Neuronal stem cell (in vitro differentiated cells): ENCODE data around the gene CPNE5.

ENCODE experiments used
- DNase-seq: peaks from one replicate; pipeline ENCODE4 v3.0.0-alpha.2; 2013; ENCODE audit warnings: low spot score
- H2AFZ ChIP-seq: one replicate; pipeline ENCODE4 v1.6.1; 2013; ENCODE audit warnings: mild to moderate bottlenecking, low read length, inconsistent platforms
- H2AK5ac ChIP-seq: 2 replicates; pipeline ENCODE4 v1.6.1; 2013; ENCODE audit warnings: low read depth, mild to moderate bottlenecking, inconsistent platforms, low read length, moderate library complexity, mixed read lengths
- H2BK120ac ChIP-seq: 2 replicates; pipeline ENCODE4 v1.6.1; 2013; ENCODE audit warnings: low read depth, mild to moderate bottlenecking, inconsistent platforms, low read length, moderate library complexity, mixed read lengths
- H2BK12ac ChIP-seq: one replicate; pipeline ENCODE4 v1.6.1; 2013; ENCODE audit warnings: low read length, inconsistent platforms
- H2BK15ac ChIP-seq: 2 replicates; pipeline ENCODE4 v1.6.1; 2013; ENCODE audit warnings: mild to moderate bottlenecking, low read length, inconsistent platforms, mixed read lengths
- H2BK5ac ChIP-seq: one replicate; pipeline ENCODE4 v1.6.1; 2013; ENCODE audit warnings: inconsistent platforms, mild to moderate bottlenecking, low read length, moderate library complexity
- H3K14ac ChIP-seq: one replicate; pipeline ENCODE4 v1.6.1; 2013; ENCODE audit warnings: low read length, inconsistent platforms
- H3K18ac ChIP-seq: 2 replicates; pipeline ENCODE4 v1.6.1; 2013; ENCODE audit warnings: low read length, inconsistent platforms
- H3K23ac ChIP-seq: 2 replicates; pipeline ENCODE4 v1.6.1; 2013; ENCODE audit warnings: low read depth, mild to moderate bottlenecking, mixed read lengths, low read length, inconsistent platforms; ENCODE audit not compliant: poor library complexity
- H3K27ac ChIP-seq: replicated peaks from 3 replicates; pipeline ENCODE4 v1.5.1; 2013; ENCODE audit warnings: low read length, inconsistent platforms
- H3K27me3 ChIP-seq, 3 experiments: 2 replicates each; pipeline ENCODE4 v1.6.1; 2013; ENCODE audit warnings: low read length in 3 of 3, mild to moderate bottlenecking in 2 of 3, inconsistent platforms in 1 of 3, low read depth in 1 of 3, mixed read lengths in 1 of 3, moderate library complexity in 1 of 3; ENCODE audit not compliant: control insufficient read depth in 3 of 3, insufficient read depth in 3 of 3
- H3K36me3 ChIP-seq, 2 donors: replicated peaks in 1 of 2; 2 replicates each; pipeline ENCODE4 v1.6.1; 2013; ENCODE audit warnings: low read length in 2 of 2; ENCODE audit not compliant: control insufficient read depth in 2 of 2, insufficient read depth in 2 of 2
- H3K4ac ChIP-seq: 2 replicates; pipeline ENCODE4 v1.6.1; 2013; ENCODE audit warnings: inconsistent platforms, mild to moderate bottlenecking, low read length, moderate library complexity
- H3K4me1 ChIP-seq, 2 donors: 1 replicate in 1 of 2; 2 replicates in 1 of 2; pipeline ENCODE4 v1.6.1; 2013; ENCODE audit warnings: low read length in 2 of 2, low read depth in 1 of 2; ENCODE audit not compliant: control insufficient read depth in 2 of 2, insufficient read depth in 1 of 2
- H3K4me2 ChIP-seq: one replicate; pipeline ENCODE4 v1.6.1; 2013; ENCODE audit warnings: mild to moderate bottlenecking, low read length, inconsistent platforms; ENCODE audit not compliant: insufficient read depth, poor library complexity, severe bottlenecking
- H3K4me3 ChIP-seq, 2 donors: 2 replicates each; pipeline ENCODE4 v1.5.1; 2013; ENCODE audit warnings: low read length in 2 of 2, mild to moderate bottlenecking in 2 of 2, inconsistent platforms in 1 of 2, moderate library complexity in 1 of 2
- H3K79me1 ChIP-seq: one replicate; pipeline ENCODE4 v1.6.1; 2013; ENCODE audit warnings: low read depth, mild to moderate bottlenecking, inconsistent platforms, low read length, moderate library complexity
- H3K9ac ChIP-seq: one replicate; pipeline ENCODE4 v1.6.1; 2013; ENCODE audit warnings: mild to moderate bottlenecking, low read depth, low read length, inconsistent platforms; ENCODE audit not compliant: poor library complexity
- H3K9me3 ChIP-seq, 2 donors: replicated peaks in 1 of 2; 2 replicates each; pipeline versions ENCODE3 to v1.6.1; 2013; ENCODE audit warnings: low read length in 2 of 2, mild to moderate bottlenecking in 2 of 2, inconsistent platforms in 1 of 2, low read depth in 1 of 2, mixed read lengths in 1 of 2, moderate library complexity in 1 of 2; ENCODE audit not compliant: control insufficient read depth in 2 of 2, insufficient read depth in 1 of 2
- H4K8ac ChIP-seq: one replicate; pipeline ENCODE4 v1.6.1; 2013; ENCODE audit warnings: low read depth, mild to moderate bottlenecking, inconsistent platforms, low read length, moderate library complexity
- H4K91ac ChIP-seq: one replicate; pipeline ENCODE4 v1.6.1; 2013; ENCODE audit warnings: low read length, low read depth, mild to moderate bottlenecking, inconsistent platforms; ENCODE audit not compliant: poor library complexity
- WGBS, 2 donors: extraction: QIAGEN DNeasy Blood & Tissue Kit; methylation state at CpG; one replicate each; pipeline ENCODE4 v1.1.7; 2013; ENCODE audit warnings: missing lambda C conversion rate in 2 of 2, mixed read lengths in 1 of 2; ENCODE audit not compliant: insufficient read length in 2 of 2, insufficient replicate concordance in 1 of 2; ENCODE audit errors: extremely low coverage in 2 of 2; 5-methylcytosine and 5-hydroxymethylcytosine counted together

Gene CPNE5

GRCh38 chr6:36807143-36807542, 32.1 kb downstream of the CPNE5 start:
- no peak overlapping the region for H2BK15ac ChIP-seq
- H3K79me1 ChIP-seq = no peaks in the 10 kb centered on the region
- no peak overlapping the region for H3K4me3 ChIP-seq
- H2BK120ac ChIP-seq = no peak overlapping the region
- no peak overlapping the region for H4K8ac ChIP-seq
- H3K27me3 ChIP-seq = peaks cover 0 to 11% (median 0%) of the 10 kb centered on the region in 3 experiments
- no peaks in the 10 kb centered on the region for H3K9me3 ChIP-seq
- peaks cover 22 to 23% of the 10 kb centered on the region in 2 donors for H3K4me1 ChIP-seq
- H3K4me2 ChIP-seq = no peak overlapping the region
- H2BK5ac ChIP-seq = no peak overlapping the region
- no peak overlapping the region for H3K18ac ChIP-seq
- H3K27ac ChIP-seq = no peak overlapping the region
- H2BK12ac ChIP-seq = no peak overlapping the region
- no peak overlapping the region for H3K14ac ChIP-seq
- H4K91ac ChIP-seq = no peak overlapping the region
- H3K23ac ChIP-seq = no peak overlapping the region
- no peak overlapping the region for H3K4ac ChIP-seq
- no peaks in the 10 kb centered on the region for H3K36me3 ChIP-seq
- no peak overlapping the region for H3K9ac ChIP-seq
- H2AK5ac ChIP-seq = no peak overlapping the region
- H2AFZ ChIP-seq = no peak overlapping the region
- WGBS, 2 donors = no CpG with 5 or more reads among the region's 5 CpGs
- DNase-seq = no peak

- Histone ChIP-seq H4K91ac (no peak overlapping the region), H3K18ac (peak overlapping the region; percentile 88), H3K27me3 (peaks cover 0 to 4% (median 0%) of the 10 kb centered on the region in 3 experiments), H3K4me1 (peaks cover 22 to 23% of the 10 kb centered on the region in 2 donors), H3K14ac (no peak overlapping the region), H2AK5ac (peak overlapping the region; percentile 72), H2BK15ac (peak overlapping the region; percentile 54), H3K4me2 (no peak overlapping the region), H3K27ac (no peak overlapping the region), H2AFZ (no peak overlapping the region), H3K9ac (peak overlapping the region; percentile 61), H3K79me1 (no peaks in the 10 kb centered on the region), H3K36me3 (no peaks in the 10 kb centered on the region), H3K4me3 (no peak overlapping the region), H2BK5ac (peak overlapping the region; percentile 31), H3K23ac (peak overlapping the region; percentile 51), H3K4ac (no peak overlapping the region), H3K9me3 (no peaks in the 10 kb centered on the region), H4K8ac (no peak overlapping the region), H2BK120ac (no peak overlapping the region), H2BK12ac (peak overlapping the region; percentile 87)
- no CpG with 5 or more reads among the region's 8 CpGs for WGBS, 2 donors
- DNase-seq = no peak
These were observed 33.3 kb downstream of the CPNE5 start for GRCh38 chr6:36805917-36806316.

- Histone ChIP-seq H4K91ac (no peak overlapping the region), H3K4ac (no peak overlapping the region), H3K9ac (no peak overlapping the region), H3K4me2 (no peak overlapping the region), H2BK12ac (no peak overlapping the region), H3K23ac (no peak overlapping the region), H2AFZ (peak overlapping the region; percentile 51), H3K9me3 (no peaks in the 10 kb centered on the region), H2BK5ac (no peak overlapping the region), H4K8ac (no peak overlapping the region), H3K4me1 (peaks cover 18 to 23% of the 10 kb centered on the region in 2 donors), H3K36me3 (no peaks in the 10 kb centered on the region), H3K27ac (no peak overlapping the region), H2BK120ac (no peak overlapping the region), H3K4me3 (no peak overlapping the region), H2AK5ac (no peak overlapping the region), H3K18ac (no peak overlapping the region), H3K79me1 (no peaks in the 10 kb centered on the region), H2BK15ac (no peak overlapping the region), H3K14ac (no peak overlapping the region), H3K27me3 (peaks cover 0 to 2% (median 0%) of the 10 kb centered on the region in 3 experiments)
- DNase-seq = no peak
- no CpG with 5 or more reads among the region's 7 CpGs for WGBS, 2 donors
These were observed 34.0 kb downstream of the CPNE5 start for GRCh38 chr6:36805096-36805797.

GRCh38 chr6:36804563-36804962, 34.7 kb downstream of the CPNE5 start:
- H3K9me3 ChIP-seq = no peaks in the 10 kb centered on the region
- H2BK12ac ChIP-seq = no peak overlapping the region
- H2AFZ ChIP-seq = peak overlapping the region; percentile 51
- peaks cover 18 to 23% of the 10 kb centered on the region in 2 donors for H3K4me1 ChIP-seq
- H4K91ac ChIP-seq = no peak overlapping the region
- no peak overlapping the region for H3K23ac ChIP-seq
- H3K9ac ChIP-seq = no peak overlapping the region
- H2BK5ac ChIP-seq = no peak overlapping the region
- no peak overlapping the region for H2BK15ac ChIP-seq
- H3K79me1 ChIP-seq = no peaks in the 10 kb centered on the region
- no peak overlapping the region for H3K27ac ChIP-seq
- H3K4me2 ChIP-seq = no peak overlapping the region
- peaks cover 0 to 9% (median 0%) of the 10 kb centered on the region in 3 experiments for H3K27me3 ChIP-seq
- no peak overlapping the region for H3K14ac ChIP-seq
- no CpG with 5 or more reads among the region's 3 CpGs for WGBS, 2 donors
- H3K18ac ChIP-seq = no peak overlapping the region
- no peak overlapping the region for H3K4ac ChIP-seq
- H3K4me3 ChIP-seq = no peak overlapping the region
- no peak overlapping the region for H2BK120ac ChIP-seq
- H2AK5ac ChIP-seq = no peak overlapping the region
- H3K36me3 ChIP-seq = no peaks in the 10 kb centered on the region
- DNase-seq = no peak
- no peak overlapping the region for H4K8ac ChIP-seq
